Breast epithelium (tissue), 3 donors: ENCODE measurements around the gene KLHL11.

Source experiments
- POLR2A ChIP-seq: fragments of 450-650 bp; IDR thresholded peaks from one replicate; pipeline ENCODE4 v1.6.1; 2016; ENCODE audit warnings: antibody characterized with exemption, mild to moderate bottlenecking, moderate library complexity
- TF ChIP-seq, protein P1 (sequence below), 3 donors: fragments of 450-650 bp; IDR thresholded peaks; one replicate each; pipeline ENCODE4 v1.5.1; 2016 to 2017; ENCODE audit warnings: antibody characterized with exemption in 3 of 3, mild to moderate bottlenecking in 3 of 3, moderate library complexity in 3 of 3

DNA sequence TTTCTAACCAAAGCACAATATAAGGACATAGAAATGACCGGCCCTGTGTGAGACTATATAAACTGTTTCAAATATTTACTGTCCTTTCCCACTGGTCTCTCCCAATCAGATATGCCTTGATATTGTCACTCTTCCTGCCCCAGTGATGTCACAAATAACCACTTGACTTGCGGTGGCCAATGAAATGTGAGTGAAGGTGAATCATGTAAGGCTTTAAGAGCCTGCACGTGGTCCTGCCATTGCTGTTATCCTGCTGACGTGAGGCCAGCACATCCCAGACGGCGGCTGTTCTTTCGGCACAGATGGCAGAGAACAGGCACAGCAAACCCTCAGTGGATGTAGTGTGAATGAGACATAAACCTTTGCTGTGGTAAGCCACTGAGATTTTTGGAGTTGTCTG lies 5.4 kb upstream of the KLHL11 start:
- TF ChIP-seq, protein P1, sequence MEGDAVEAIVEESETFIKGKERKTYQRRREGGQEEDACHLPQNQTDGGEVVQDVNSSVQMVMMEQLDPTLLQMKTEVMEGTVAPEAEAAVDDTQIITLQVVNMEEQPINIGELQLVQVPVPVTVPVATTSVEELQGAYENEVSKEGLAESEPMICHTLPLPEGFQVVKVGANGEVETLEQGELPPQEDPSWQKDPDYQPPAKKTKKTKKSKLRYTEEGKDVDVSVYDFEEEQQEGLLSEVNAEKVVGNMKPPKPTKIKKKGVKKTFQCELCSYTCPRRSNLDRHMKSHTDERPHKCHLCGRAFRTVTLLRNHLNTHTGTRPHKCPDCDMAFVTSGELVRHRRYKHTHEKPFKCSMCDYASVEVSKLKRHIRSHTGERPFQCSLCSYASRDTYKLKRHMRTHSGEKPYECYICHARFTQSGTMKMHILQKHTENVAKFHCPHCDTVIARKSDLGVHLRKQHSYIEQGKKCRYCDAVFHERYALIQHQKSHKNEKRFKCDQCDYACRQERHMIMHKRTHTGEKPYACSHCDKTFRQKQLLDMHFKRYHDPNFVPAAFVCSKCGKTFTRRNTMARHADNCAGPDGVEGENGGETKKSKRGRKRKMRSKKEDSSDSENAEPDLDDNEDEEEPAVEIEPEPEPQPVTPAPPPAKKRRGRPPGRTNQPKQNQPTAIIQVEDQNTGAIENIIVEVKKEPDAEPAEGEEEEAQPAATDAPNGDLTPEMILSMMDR (IDR thresholded peaks at IDR 0.05), result no peak
- no peak for TF ChIP-seq POLR2A
